Mucosa of gallbladder (tissue), 1 donor: ENCODE results near the gene CST6. TPM values are rescaled to one million over a fixed set of nuclear protein-coding genes. Genes with fewer than 3 reads are reported as not detected.

Experiments
- DNase-seq: peaks from one replicate; pipeline ENCODE4 v3.0.0-alpha.2; 2020; ENCODE audit warnings: low spot score
- total RNA-seq: library from RNA; stranded (reverse); gene quantifications from one replicate; pipeline ENCODE4 v1.2.1, GENCODE V29; 2021
- donor health status: DM: no; HTN: no; CAD: no.

The CST6 gene
- total RNA-seq, 1 donor from 2014 or later: 1.0 TPM

GRCh38 chr11:66047541-66048365 is 35.9 kb downstream of the CST6 start:
- DNase-seq: no peak

- no peak for DNase-seq
Observed at GRCh38 chr11:66048547-66049323, 36.9 kb downstream of the CST6 start, which contains the start of gene GAL3ST3. TSS of gene GAL3ST3 (minus strand) at chr11:66049161. CDS start at chr11:66045415, 3,746 bp downstream.

GRCh38 chr11:66050581-66051231 is 38.9 kb downstream of the CST6 start:
- DNase-seq: no peak

DNA sequence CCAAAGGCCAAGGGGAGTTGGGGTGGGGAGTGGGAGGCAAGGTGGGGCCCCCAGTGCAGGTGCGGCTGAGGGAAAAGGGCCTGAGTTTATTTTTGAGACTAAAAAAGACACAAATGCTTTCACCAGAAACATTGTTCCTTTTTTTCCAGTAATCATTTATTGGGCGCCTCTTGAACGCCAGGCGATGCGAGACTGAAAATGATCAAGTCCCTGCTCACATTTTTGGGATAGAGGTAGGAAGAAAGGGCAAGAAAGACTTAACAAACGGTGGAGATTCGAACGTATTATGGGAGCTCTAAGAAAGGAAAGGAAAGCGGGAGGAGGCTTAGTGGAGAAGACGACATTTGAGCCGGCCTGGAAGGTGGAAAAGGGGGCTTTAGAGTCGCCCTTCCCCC is 39.6 kb downstream of the CST6 start:
- DNase-seq: no peak

- peak; percentile 98 for DNase-seq
Observed at GRCh38 chr11:66051766-66052663, 40.2 kb downstream of the CST6 start, which contains the start of gene SF3B2. TSS of gene SF3B2 (plus strand) at chr11:66052364. CDS start at chr11:66052385, 21 bp downstream.

DNA sequence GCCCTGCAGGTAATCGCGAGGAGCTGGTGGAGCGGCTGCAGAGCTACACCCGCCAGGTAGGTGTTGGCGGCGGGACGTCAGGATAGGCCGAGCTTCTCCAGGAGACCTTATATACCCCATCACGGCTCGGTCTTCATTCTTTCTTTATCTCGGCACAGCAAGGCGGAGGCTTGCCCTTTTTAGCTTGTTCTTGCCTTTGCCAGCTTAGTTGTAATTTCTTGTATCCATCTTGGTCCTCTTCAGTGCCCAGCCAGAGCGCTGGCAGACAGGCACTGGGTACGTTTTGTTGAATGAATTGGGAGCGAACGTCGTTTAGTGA is 40.8 kb downstream of the CST6 start:
- DNase-seq: no peak

DNA sequence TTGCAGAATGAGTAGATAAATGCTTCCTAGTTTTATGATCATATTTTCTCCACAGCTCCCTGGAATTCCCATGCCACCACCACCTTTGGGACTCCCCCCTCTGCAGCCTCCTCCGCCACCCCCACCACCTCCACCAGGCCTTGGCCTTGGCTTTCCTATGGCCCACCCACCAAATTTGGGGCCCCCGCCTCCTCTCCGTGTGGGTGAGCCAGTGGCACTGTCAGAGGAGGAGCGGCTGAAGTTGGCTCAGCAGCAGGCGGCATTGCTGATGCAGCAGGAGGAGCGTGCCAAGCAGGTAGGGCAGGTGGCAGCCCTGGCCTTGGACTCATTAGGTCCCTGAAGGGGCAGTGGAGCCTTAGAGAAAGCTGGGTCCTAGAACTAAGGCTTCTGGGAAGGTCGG is 43.2 kb downstream of the CST6 start:
- no peak for DNase-seq

GRCh38 chr11:66056501-66056900 is 44.7 kb downstream of the CST6 start:
- no peak for DNase-seq

DNA sequence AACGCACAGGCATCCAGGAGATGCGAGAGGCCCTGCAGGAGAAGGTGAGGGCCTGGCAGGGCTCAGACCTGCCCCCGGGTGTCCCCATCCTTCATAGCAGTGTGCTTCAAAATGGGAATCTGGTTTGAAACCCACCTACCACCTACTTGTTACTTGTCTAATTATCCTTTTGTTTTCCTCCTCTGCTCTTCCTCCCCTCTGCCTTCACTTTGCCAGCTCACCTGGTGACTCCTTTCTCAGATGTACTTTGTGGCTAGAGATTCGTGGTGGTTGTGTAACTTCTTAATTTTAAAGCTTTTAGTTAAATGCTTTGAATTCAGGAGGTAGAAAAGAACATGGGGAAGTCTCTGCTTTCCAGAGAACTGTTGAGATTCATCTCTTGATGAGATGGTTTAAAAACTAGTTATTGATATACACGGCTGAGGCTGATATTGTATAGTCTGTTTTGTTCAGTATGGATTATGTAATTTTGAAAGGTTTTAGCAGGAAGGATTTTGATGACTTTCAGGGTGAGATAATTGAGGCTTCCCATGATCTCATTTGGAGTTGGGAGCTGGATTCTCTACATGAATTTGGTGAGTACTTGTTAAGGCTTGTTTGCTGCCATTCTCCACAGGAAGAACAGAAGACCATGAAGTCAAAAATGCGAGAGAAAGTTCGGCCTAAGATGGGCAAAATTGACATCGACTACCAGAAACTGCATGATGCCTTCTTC is 48.3 kb downstream of the CST6 start:
- DNase-seq: no peak

DNA sequence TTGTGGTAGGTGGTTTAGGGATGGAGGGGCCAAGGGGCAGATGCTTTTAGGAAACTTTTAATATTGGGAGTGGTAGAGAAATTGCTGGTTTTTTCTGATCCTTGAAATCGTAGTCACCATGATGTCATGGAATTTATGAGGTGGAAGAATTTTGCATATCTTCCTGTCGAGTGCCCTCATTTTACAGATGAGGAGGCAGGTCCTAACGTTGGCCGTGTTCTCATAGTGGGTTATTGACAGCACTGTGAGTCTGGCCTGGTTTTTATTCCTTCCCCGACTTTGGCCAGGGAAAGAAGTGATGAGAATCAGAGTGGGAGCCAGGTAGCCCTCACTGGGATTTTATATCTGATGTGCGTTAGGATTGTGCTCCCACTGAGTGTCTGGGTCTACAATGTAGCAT is 49.5 kb downstream of the CST6 start:
- DNase-seq: no peak

GRCh38 chr11:66062408-66062807 is 50.6 kb downstream of the CST6 start:
- DNase-seq: no peak

Other genes starting within 250 kb of the CST6 start
- gene AP5B1, start 231.0 kb upstream of the CST6 start, total RNA-seq: 22.2 TPM
- 3.5 TPM for gene OVOL1, start 224.9 kb upstream of the CST6 start, total RNA-seq
- gene SNX32, start 178.0 kb upstream of the CST6 start, total RNA-seq: 1.4 TPM
- 692 TPM for gene CFL1, start 153.8 kb upstream of the CST6 start, total RNA-seq
- 63.1 TPM for gene MUS81, start 151.6 kb upstream of the CST6 start, total RNA-seq
- gene EFEMP2, start 139.2 kb upstream of the CST6 start, total RNA-seq: 86.5 TPM
- 2.7 TPM for gene CTSW, start 132.2 kb upstream of the CST6 start, total RNA-seq
- gene FIBP, start 123.5 kb upstream of the CST6 start, total RNA-seq: 55.1 TPM
- gene CCDC85B, start 121.3 kb upstream of the CST6 start, total RNA-seq: 28.3 TPM
- 1.2 TPM for gene FOSL1, start 111.6 kb upstream of the CST6 start, total RNA-seq
- gene C11orf68, start 92.9 kb upstream of the CST6 start, total RNA-seq: 44.8 TPM
- gene DRAP1, start 92.6 kb upstream of the CST6 start, total RNA-seq: 90.1 TPM
- not detected for gene TSGA10IP, start 66.5 kb upstream of the CST6 start, total RNA-seq
- 41.0 TPM for gene SART1, start 50.3 kb upstream of the CST6 start, total RNA-seq
- gene EIF1AD, start 9.9 kb upstream of the CST6 start, total RNA-seq: 29.2 TPM
- gene BANF1, start 9.5 kb upstream of the CST6 start, total RNA-seq: 165 TPM
- 0.92 TPM for gene CATSPER1, start 14.5 kb downstream of the CST6 start, total RNA-seq
- gene GAL3ST3, start 37.2 kb downstream of the CST6 start, total RNA-seq: 0.78 TPM
- gene SF3B2, start 40.4 kb downstream of the CST6 start, total RNA-seq: 161 TPM
- 68.0 TPM for gene PACS1, start 58.3 kb downstream of the CST6 start, total RNA-seq
- 60.8 TPM for gene KLC2, start 245.7 kb downstream of the CST6 start, total RNA-seq